IPS-NIHi11 (cell line): ENCODE results near the gene STX10.
"Not testable (repeated sequence)": the region's sequence is repeated elsewhere in the genome, so short reads cannot be mapped to it uniquely, and the experiment has no call there.

ENCODE experiments used
- DNase-seq: peaks from one replicate; pipeline ENCODE4 v3.0.0; 2012; ENCODE audit warnings: mixed read lengths, low spot score

Gene STX10

GRCh38 chr19:13150187-13150930 is at the start of gene STX10, which contains the start of gene IER2:
TSS of gene STX10 (minus strand) at chr19:13150375. CDS start at chr19:13150173, 202 bp downstream.
TSS of gene IER2 (plus strand) at chr19:13150411. CDS start at chr19:13153187, 2,776 bp downstream.
- DNase-seq: peak; percentile 93

GRCh38 chr19:13198634-13199033 is 48.5 kb upstream of the STX10 start:
- DNase-seq: no peak

GRCh38 chr19:13195678-13196077 is 45.5 kb upstream of the STX10 start:
- DNase-seq: peak; percentile 84

GRCh38 chr19:13190781-13191540 is 40.8 kb upstream of the STX10 start:
- DNase-seq: peak; percentile 15

GRCh38 chr19:13189600-13189999 is 39.4 kb upstream of the STX10 start:
- peak; percentile 4 for DNase-seq

- no peak for DNase-seq
Measured at GRCh38 chr19:13187419-13187818, 37.2 kb upstream of the STX10 start.

GRCh38 chr19:13186688-13187087 is 36.5 kb upstream of the STX10 start:
- DNase-seq: not testable (repeated sequence)

- DNase-seq: peak; percentile 2
Measured at GRCh38 chr19:13185763-13186657, 35.8 kb upstream of the STX10 start.

GRCh38 chr19:13184926-13185325 is 34.8 kb upstream of the STX10 start:
- not testable (repeated sequence) for DNase-seq

GRCh38 chr19:13181747-13182388 is 31.7 kb upstream of the STX10 start:
- peak; percentile 24 for DNase-seq

- DNase-seq: not testable (repeated sequence)
Measured at GRCh38 chr19:13178291-13178690, 28.1 kb upstream of the STX10 start.

- DNase-seq: not testable (repeated sequence)
Measured at GRCh38 chr19:13177584-13177983, 27.4 kb upstream of the STX10 start.

- DNase-seq: peak; percentile 4
Measured at GRCh38 chr19:13176345-13176744, 26.2 kb upstream of the STX10 start.

- DNase-seq: no peak
Measured at GRCh38 chr19:13173139-13173737, 23.1 kb upstream of the STX10 start.

GRCh38 chr19:13172346-13173138 is 22.4 kb upstream of the STX10 start:
- peak; percentile 24 for DNase-seq

- DNase-seq: peak; percentile 2
Measured at GRCh38 chr19:13171146-13171545, 21.0 kb upstream of the STX10 start.

- peak; percentile 47 for DNase-seq
Measured at GRCh38 chr19:13169769-13170168, 19.6 kb upstream of the STX10 start.

- not testable (repeated sequence) for DNase-seq
Measured at GRCh38 chr19:13166151-13166550, 16.0 kb upstream of the STX10 start.

- DNase-seq: peak; percentile 7
Measured at GRCh38 chr19:13165162-13165997, 15.2 kb upstream of the STX10 start.
